ENCODE results near the gene ATF6. TPM values are rescaled to one million over a fixed set of nuclear protein-coding genes. Genes with fewer than 3 reads are reported as not detected.
"Not testable (repeated sequence)": the region's sequence is repeated elsewhere in the genome, so short reads cannot be mapped to it uniquely, and the experiment has no call there.

ATF6 gene
- total and polyA plus RNA-seq, 2 of the 8 experiments (the other 6 are each of a cell fraction or from before 2014, with no cell fraction given): 4.6 to 10.0 TPM

- not testable (repeated sequence) for H3K79me1 ChIP-seq (ENCODE audit: low read depth, low read length); H3K56ac ChIP-seq (replicated peaks; ENCODE audit: insufficient read length, low read depth, low read length); H4K91ac ChIP-seq (replicated peaks; ENCODE audit: insufficient read length, low read length); H3K27ac ChIP-seq (ENCODE audit: low read depth, low read length); FAIRE-seq; H3K9ac ChIP-seq (replicated peaks in 1 of 4; ENCODE audit: extremely low read depth in 1 of 4, low read depth in 3 of 4, low read length in 3 of 4); H3K9me3 ChIP-seq (ENCODE audit: insufficient read depth in 2 of 2, low read depth in 1 of 2, low read length in 1 of 2); H4K8ac ChIP-seq (ENCODE audit: extremely low read depth, insufficient read depth, low read length); H2BK12ac ChIP-seq (ENCODE audit: low read depth, low read length); H3K18ac ChIP-seq (ENCODE audit: extremely low read depth, low read length); H3K14ac ChIP-seq (ENCODE audit: insufficient read length); H3K36me3 ChIP-seq (ENCODE audit: control insufficient read depth in 2 of 4, insufficient read depth in 4 of 4, low read length in 3 of 4); H2BK120ac ChIP-seq (replicated peaks; ENCODE audit: low read depth, low read length); H4K5ac ChIP-seq (ENCODE audit: insufficient read length, low read depth, low read length); DNase-seq (ENCODE audit: low read depth in 1 of 2, low spot score in 2 of 2); H3K79me2 ChIP-seq (ENCODE audit: control insufficient read depth in 1 of 2, insufficient read depth in 2 of 2, low read length in 2 of 2); H4K20me1 ChIP-seq (replicated peaks in 1 of 2; ENCODE audit: control insufficient read depth in 1 of 2, insufficient read depth in 2 of 2, low read length in 2 of 2); H3K4ac ChIP-seq (replicated peaks; ENCODE audit: insufficient read length, low read depth, low read length); H3K4me1 ChIP-seq (replicated peaks in 1 of 4; ENCODE audit: control insufficient read depth in 3 of 4, insufficient read depth in 4 of 4, low read length in 3 of 4); H3K23ac ChIP-seq (ENCODE audit: insufficient read length)
- peaks cover 12 to 25% (median 22%) of the 10 kb centered on the region in 4 experiments for H3K27me3 ChIP-seq (replicated peaks in 1 of 4; ENCODE audit: control insufficient read depth in 3 of 4, extremely low read depth in 1 of 4, insufficient read depth in 3 of 4, low read length in 3 of 4)
- peak overlapping the region; percentile 89 to 100 for H3K4me2 ChIP-seq (ENCODE audit: insufficient read depth in 1 of 2, low read depth in 2 of 2, low read length in 2 of 2)
- H2AFZ ChIP-seq (ENCODE audit: low read length): peak overlapping the region; percentile 88; the same call in 1 of the 2 replicates
- ChIA-PET POLR2A (ENCODE audit: partially characterized antibody) (interaction anchor here (1.2 to 2.7 kb wide), 4 partner anchors 10 to 113 kb away, joined by 6 to 27 read pairs (median 6); partner anchors contain the start of gene FCRLA), CTCF (ENCODE audit: partially characterized antibody) (interaction anchor here (0.6 to 4.8 kb wide), 11 partner anchors 9 to 341 kb away, joined by 3 to 52 read pairs (median 5); partner anchors contain the start of gene DUSP12)
- peak overlapping the region; percentile 46; the same call in 1 of the 2 replicates for H2AK5ac ChIP-seq (ENCODE audit: low read depth, low read length)
- 0 out of 2 replicates have a peak overlapping the region, but pooled peaks have one; percentile 39 for H2BK20ac ChIP-seq (ENCODE audit: low read length)
- H2BK15ac ChIP-seq (ENCODE audit: low read length): peak overlapping the region; percentile 76; the same call in 1 of the 2 replicates
- WGBS, 2 experiments (ENCODE audit: extremely low coverage in 1 of 2, insufficient coverage in 1 of 2, insufficient read length in 1 of 2, insufficient replicate concordance in 2 of 2, low coverage in 1 of 2, low lambda C conversion rate in 2 of 2, missing lambda C conversion rate in 1 of 2): 45% methylated on average over 22 of the region's 22 CpGs; no CpG with 5 or more reads in 1 of the 2 experiments
- peaks cover 12% of the 10 kb centered on the region for H3K23me2 ChIP-seq (ENCODE audit: low read depth, low read length)
- peak overlapping the region; percentile 69 to 85 (median 78) for H3K4me3 ChIP-seq (ENCODE audit: extremely low read depth in 1 of 4, insufficient read depth in 2 of 4, low read depth in 3 of 4, low read length in 4 of 4)
- H2BK5ac ChIP-seq (ENCODE audit: low read depth, low read length): peak overlapping the region; percentile 67; the same call in 1 of the 2 replicates
These were observed 40.7 kb upstream of the ATF6 start for GRCh38 chr1:161725258-161725907.

Measured in H1 (cell line).